Fibroblast of lung (primary cell): ENCODE results near the gene PBLD. TPM values are rescaled to one million over a fixed set of nuclear protein-coding genes. Genes with fewer than 3 reads are reported as not detected.

Source experiments
- DNase-seq, 2 donors: peaks; one replicate each; pipeline versions ENCODE4 v3.0.0 to v3.0.0-alpha.2; 2010; ENCODE audit warnings: low read depth in 2 of 2
- H2AFZ ChIP-seq: 2 replicates; pipeline ENCODE4 v1.5.1; 2012; ENCODE audit warnings: low read length, control low read depth, inconsistent platforms
- H3K27ac ChIP-seq: 2 replicates; pipeline ENCODE4 v1.5.1; 2011; ENCODE audit warnings: low read length, control low read depth; ENCODE audit not compliant: insufficient read depth
- H3K27me3 ChIP-seq: 2 replicates; pipeline ENCODE4 v1.5.1; 2011; ENCODE audit warnings: mild to moderate bottlenecking, low read length; ENCODE audit not compliant: control insufficient read depth, insufficient read depth
- H3K36me3 ChIP-seq: 2 replicates; pipeline ENCODE4 v1.5.1; 2011; ENCODE audit warnings: low read length; ENCODE audit not compliant: control insufficient read depth, insufficient read depth
- H3K4me1 ChIP-seq: 2 replicates; pipeline ENCODE4 v1.5.1; 2011; ENCODE audit warnings: low read length; ENCODE audit not compliant: control insufficient read depth, insufficient read depth; ENCODE audit errors: extremely low read depth
- H3K4me2 ChIP-seq: 2 replicates; pipeline ENCODE4 v1.5.1; 2011; ENCODE audit warnings: low read length, control low read depth; ENCODE audit not compliant: insufficient read depth; ENCODE audit errors: extremely low read depth
- H3K4me3 ChIP-seq, 4 experiments: fragments of 200-600 bp in 1 of 4; sonication (generic) in 1 of 4; replicated peaks in 1 of 4; 2 replicates each; pipeline ENCODE4 v1.5.1; 2011 to 2016; ENCODE audit warnings: low read length in 4 of 4, low read depth in 3 of 4, mild to moderate bottlenecking in 3 of 4, control low read depth in 2 of 4, inconsistent platforms in 1 of 4, mixed read lengths in 1 of 4; ENCODE audit not compliant: insufficient read depth in 1 of 4; ENCODE audit errors: control extremely low read depth in 1 of 4
- H3K79me2 ChIP-seq: 2 replicates; pipeline ENCODE4 v1.5.1; 2012; ENCODE audit warnings: mild to moderate bottlenecking, low read length, inconsistent platforms; ENCODE audit not compliant: control insufficient read depth, insufficient read depth
- H3K9ac ChIP-seq: 2 replicates; pipeline ENCODE4 v1.5.1; 2011; ENCODE audit warnings: mild to moderate bottlenecking, low read length, control low read depth; ENCODE audit not compliant: insufficient read depth
- H3K9me3 ChIP-seq: 2 replicates; pipeline ENCODE4 v1.5.1; 2012; ENCODE audit warnings: low read depth, low read length; ENCODE audit not compliant: control insufficient read depth, insufficient read depth
- H4K20me1 ChIP-seq: 2 replicates; pipeline ENCODE4 v1.5.1; 2011; ENCODE audit warnings: low read length; ENCODE audit not compliant: control insufficient read depth, insufficient read depth; ENCODE audit errors: extremely low read depth
- CTCF ChIP-seq, 2 donors: IDR thresholded peaks in 1 of 2; conservative IDR thresholded peaks in 1 of 2; 1 replicate in 1 of 2; 2 replicates in 1 of 2; pipeline ENCODE4 v1.5.1; 2011 to 2012; ENCODE audit warnings: low read length in 2 of 2, control low read depth in 1 of 2, inconsistent platforms in 1 of 2, low read depth in 1 of 2, mild to moderate bottlenecking in 1 of 2
- EZH2 ChIP-seq: IDR thresholded peaks from 2 replicates; pipeline ENCODE4 v1.5.1; 2012; ENCODE audit warnings: low read length, control low read depth, mild to moderate bottlenecking; ENCODE audit errors: missing control alignments
- polyA plus RNA-seq, 2 donors: library from polyadenylated mRNA; depleted of rRNA in 1 of 2; stranded (reverse) in 1 of 2; unstranded in 1 of 2; fragments of >200 nt; gene quantifications; 2 replicates each; pipeline ENCODE4 v1.2.1, GENCODE V29; 2011 to 2012; ENCODE audit warnings: missing spikeins in 1 of 2
- total RNA-seq: library from RNA; depleted of rRNA; stranded (reverse); fragments of >200 nt; gene quantifications from 2 replicates; pipeline ENCODE4 v1.2.1, GENCODE V29; 2014

Gene PBLD
- total and polyA plus RNA-seq, 2 donors (not counting 1 experiment from before 2014, with no cell fraction given): 1.3 to 5.1 TPM

DNA sequence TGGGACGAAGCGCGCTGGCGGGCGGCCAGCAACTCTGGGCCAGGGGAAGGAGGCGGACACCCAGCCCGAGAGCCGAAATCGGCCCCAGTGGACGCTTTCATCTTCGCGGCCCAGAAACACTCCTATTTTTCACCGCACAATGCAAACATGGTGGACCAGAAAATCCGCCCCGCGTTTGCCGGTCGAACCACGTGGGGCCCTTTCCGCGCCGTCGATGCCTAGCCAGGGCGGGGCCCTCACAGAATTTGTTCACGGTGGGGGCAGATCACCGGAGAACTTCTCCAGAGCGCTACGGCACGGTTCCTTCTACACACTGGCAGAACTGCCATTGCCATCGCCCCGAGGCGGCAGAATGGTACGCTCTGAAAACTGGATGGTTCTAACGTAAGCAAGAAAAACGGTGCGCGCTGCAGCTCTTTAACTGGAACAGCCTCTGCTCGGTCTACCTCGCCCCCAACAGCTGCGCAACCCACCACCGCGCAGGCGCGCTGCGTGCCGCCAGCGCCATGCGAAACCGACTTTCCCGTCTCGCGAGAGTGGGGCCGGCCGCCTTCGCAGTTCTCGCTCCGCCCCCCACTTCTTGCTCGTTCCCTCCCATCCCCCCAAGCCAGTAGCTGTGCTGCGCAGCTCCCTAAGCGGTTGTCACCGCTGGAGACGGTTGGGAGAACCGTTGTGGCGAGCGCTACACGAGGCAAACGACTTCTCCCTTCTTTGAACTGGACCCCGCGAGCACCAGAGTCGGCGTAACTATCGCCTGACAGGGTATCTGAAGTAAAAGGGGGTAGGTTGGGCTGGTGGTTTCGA, 1.1 kb downstream of the PBLD start, which contains the start of gene HNRNPH3:
Gene HNRNPH3, plus strand, starts transcription at position 610 of the 804 bp plus-strand sequence. CDS start 5,158 bp downstream, outside the sequence.
- peaks cover 52% of the 10 kb centered on the region for H3K79me2 ChIP-seq
- H4K20me1 ChIP-seq: peaks cover 12% of the 10 kb centered on the region
- peak within 1 kb of the TSS; percentile 98 for H3K4me2 ChIP-seq
- H3K9ac ChIP-seq: peak within 1 kb of the TSS; percentile 92
- H3K4me1 ChIP-seq: peaks cover 21% of the 10 kb centered on the region
- peak within 1 kb of the TSS; percentile 73 for H2AFZ ChIP-seq
- H3K36me3 ChIP-seq: no peaks in the 10 kb centered on the region
- TF ChIP-seq EZH2 (no peak), CTCF (conservative IDR thresholded peaks at IDR 0.05 in 1 of 2, IDR thresholded peaks at IDR 0.05 in 1 of 2; ENCODE audit: low read depth in 1 of 2, low read length in 2 of 2) (no peak)
- DNase-seq: peak; percentile 92 to 98
- peak within 1 kb of the TSS; percentile 91 to 94 (median 91) for H3K4me3 ChIP-seq
- peak within 1 kb of the TSS; percentile 99 for H3K27ac ChIP-seq
- H3K27me3 ChIP-seq: no peaks in the 10 kb centered on the region
- H3K9me3 ChIP-seq: no peaks in the 10 kb centered on the region

DNA sequence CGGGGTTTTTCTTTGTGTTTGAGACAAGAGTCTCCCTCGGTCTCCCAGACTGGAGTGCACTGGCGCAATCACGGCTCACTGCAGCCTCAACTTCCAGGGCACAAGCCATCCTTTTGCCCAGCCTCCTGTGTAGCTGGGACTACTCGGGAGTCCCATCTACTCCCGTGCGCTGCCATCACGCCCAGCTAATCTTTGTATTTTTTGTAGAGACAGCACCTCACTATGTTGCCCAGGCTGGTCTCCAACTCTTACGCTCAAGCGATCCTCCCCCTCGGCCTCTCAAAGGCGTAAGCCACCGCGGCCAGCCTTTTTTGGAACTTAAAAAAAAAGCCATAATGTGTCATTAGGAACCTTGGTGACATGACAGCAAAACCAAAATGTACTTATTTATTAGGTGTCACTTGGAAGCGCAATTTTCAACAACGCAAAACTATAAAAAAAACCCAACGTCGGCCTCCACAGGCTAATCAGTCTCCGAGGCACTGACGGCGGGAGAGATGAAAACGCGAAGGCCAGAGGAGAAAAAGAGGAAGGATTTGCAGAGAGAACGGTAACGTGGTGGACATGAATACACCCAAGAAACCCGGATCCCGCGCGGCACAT, 1.8 kb downstream of the PBLD start:
- H3K27ac ChIP-seq: peak overlapping the region; percentile 99
- peak overlapping the region; percentile 92 for H3K9ac ChIP-seq
- peaks cover 44% of the 10 kb centered on the region for H3K79me2 ChIP-seq
- peak overlapping the region; percentile 50 for H2AFZ ChIP-seq
- H3K27me3 ChIP-seq: no peaks in the 10 kb centered on the region
- TF ChIP-seq EZH2 (no peak), CTCF (conservative IDR thresholded peaks at IDR 0.05 in 1 of 2, IDR thresholded peaks at IDR 0.05 in 1 of 2; ENCODE audit: low read depth in 1 of 2, low read length in 2 of 2) (no peak)
- peaks cover 19% of the 10 kb centered on the region for H3K4me1 ChIP-seq
- peaks cover 5% of the 10 kb centered on the region for H4K20me1 ChIP-seq
- H3K4me2 ChIP-seq: peak overlapping the region; percentile 98
- no peaks in the 10 kb centered on the region for H3K36me3 ChIP-seq
- H3K4me3 ChIP-seq: peak overlapping the region; percentile 83 to 91 (median 91)
- no peaks in the 10 kb centered on the region for H3K9me3 ChIP-seq
- peak; percentile 40 to 54 for DNase-seq

- DNase-seq: no peak
- H3K9ac ChIP-seq: no peak overlapping the region
- no peaks in the 10 kb centered on the region for H4K20me1 ChIP-seq
- no peak overlapping the region for H3K4me2 ChIP-seq
- no peak for TF ChIP-seq CTCF (conservative IDR thresholded peaks at IDR 0.05 in 1 of 2, IDR thresholded peaks at IDR 0.05 in 1 of 2; ENCODE audit: low read depth in 1 of 2, low read length in 2 of 2)
- no peak for TF ChIP-seq EZH2
- H3K4me3 ChIP-seq: no peak overlapping the region
- H3K27me3 ChIP-seq: no peaks in the 10 kb centered on the region
- peaks cover 30% of the 10 kb centered on the region for H3K79me2 ChIP-seq
- H3K4me1 ChIP-seq: peaks cover 18% of the 10 kb centered on the region
- H3K9me3 ChIP-seq: no peaks in the 10 kb centered on the region
- H3K36me3 ChIP-seq: no peaks in the 10 kb centered on the region
- H2AFZ ChIP-seq: no peak overlapping the region
- H3K27ac ChIP-seq: peak overlapping the region; percentile 71
Observed at GRCh38 chr10:68329506-68329861, 3.2 kb downstream of the PBLD start.
